ENCODE data around the gene LPAR2.

LPAR2 gene

GRCh38 chr19:19595171-19595701, 32.8 kb downstream of the LPAR2 start:
- no peak for DNase-seq

DNA sequence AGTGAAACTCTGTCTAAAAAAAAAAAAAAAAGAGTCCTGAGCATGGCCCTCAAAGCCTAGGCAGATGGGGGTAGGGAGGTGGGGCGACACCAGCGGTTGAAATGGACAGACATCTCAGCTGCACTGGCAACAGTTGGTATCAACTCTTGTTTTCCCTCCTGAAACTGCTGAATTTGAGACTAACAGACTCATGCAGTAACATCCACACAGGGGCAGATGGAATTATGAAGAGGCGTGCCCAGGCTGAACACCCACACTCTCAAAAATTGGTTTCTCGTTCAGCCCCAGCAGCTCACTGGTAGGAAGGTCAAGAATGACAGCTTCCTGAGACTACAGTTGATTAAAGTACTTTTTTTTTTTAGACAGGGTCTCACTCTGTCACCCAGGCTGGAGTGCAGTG, 33.6 kb downstream of the LPAR2 start:
- DNase-seq = no peak

- no peak for DNase-seq
Measured at GRCh38 chr19:19592690-19593089, 35.3 kb downstream of the LPAR2 start.

DNA sequence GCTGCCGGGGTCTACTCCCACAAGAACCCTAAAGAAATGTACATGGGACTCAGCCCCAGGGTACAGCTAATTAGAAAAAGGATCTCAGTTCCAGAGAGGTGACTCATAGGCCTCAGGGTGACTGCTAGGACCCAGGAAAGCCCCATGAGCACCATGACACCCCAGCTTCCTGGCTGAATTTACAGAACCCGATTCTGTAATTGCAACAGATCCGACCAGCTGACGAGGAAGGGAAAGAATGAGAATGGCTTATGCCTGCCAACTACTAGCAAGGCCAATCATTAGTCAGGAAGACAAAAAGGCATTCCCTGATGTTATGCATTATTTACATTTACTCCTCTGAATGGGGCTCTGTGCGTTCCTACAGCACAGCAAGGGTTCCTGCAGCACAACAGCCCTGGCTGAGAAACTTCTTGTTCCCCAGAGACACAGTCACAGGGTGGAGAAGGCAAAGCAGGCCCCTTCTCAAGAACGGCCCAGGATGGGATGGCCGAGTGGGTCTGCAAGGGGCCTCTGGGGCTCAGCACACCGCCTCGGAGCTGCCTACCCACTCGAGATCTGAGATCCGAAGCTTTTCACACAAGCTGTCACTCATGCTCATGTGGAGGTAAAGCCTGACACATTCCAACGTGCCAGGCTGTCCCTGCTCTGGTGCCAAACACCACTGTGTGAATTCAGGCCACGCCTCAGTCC, 36.7 kb downstream of the LPAR2 start:
- no peak for DNase-seq

GRCh38 chr19:19588546-19588945, 39.5 kb downstream of the LPAR2 start:
- DNase-seq = no peak

- no peak for DNase-seq
Measured at GRCh38 chr19:19587771-19588170, 40.2 kb downstream of the LPAR2 start.

DNA sequence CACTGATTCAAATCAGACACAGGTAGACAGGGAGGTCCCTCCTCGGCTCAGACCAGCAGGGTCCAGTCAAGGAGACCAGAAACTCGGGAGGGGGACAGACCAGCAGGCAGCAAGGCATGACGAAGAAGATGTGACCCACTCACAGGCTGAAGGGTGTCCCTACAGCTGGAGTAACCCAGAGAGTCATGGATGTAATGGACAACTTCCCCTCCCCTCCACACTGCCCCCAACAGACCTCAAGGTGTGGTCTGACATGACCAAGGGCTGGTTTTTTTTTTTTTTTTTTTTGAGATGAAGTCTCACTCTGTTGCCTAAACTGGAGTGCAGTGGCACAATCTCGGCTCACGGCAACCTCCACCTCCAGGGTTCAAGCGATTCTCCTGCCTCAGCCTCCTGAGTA, 43.7 kb downstream of the LPAR2 start:
- DNase-seq = no peak

GRCh38 chr19:19582471-19582870, 45.5 kb downstream of the LPAR2 start:
- no peak for DNase-seq

DNA sequence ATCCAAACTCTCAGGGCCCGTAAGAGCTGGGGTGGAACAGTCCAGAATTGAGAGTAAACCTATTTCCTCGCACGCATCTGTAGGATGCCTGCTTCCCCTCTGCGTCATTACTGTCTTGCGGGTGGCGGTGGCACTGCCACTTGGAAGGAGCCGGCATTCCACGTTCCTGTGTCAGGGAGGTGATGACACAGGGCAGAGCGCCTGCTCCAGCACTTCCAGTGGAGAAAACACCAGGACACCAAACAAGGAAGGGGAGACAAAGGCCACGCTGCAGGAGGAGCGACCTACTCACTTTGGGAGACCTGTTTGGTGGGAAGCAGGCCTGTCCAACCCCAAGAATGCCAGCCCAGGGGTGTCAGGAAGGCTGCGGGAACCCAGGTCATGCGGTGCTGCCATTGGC, 46.6 kb downstream of the LPAR2 start:
- no peak for DNase-seq

DNA sequence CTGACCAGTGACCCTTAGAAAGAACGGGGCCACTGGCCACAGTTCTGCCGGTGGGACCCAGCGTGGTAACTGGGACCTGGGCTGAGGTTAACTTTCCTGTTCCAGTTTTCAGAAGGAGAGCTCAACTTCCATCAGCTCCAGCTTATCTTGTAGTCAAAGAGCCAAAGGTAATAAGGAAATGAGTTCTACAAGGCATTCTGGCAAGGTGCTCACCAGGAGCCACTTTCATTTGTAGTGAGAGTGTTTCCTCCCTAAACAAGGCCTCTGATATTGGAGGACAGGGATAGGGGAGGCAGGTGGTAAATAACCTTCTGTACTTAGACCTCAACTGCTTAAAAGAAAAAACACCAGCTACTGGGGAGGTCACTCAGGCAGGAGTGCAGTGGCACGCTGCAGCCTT, 47.6 kb downstream of the LPAR2 start:
- DNase-seq = no peak

DNA sequence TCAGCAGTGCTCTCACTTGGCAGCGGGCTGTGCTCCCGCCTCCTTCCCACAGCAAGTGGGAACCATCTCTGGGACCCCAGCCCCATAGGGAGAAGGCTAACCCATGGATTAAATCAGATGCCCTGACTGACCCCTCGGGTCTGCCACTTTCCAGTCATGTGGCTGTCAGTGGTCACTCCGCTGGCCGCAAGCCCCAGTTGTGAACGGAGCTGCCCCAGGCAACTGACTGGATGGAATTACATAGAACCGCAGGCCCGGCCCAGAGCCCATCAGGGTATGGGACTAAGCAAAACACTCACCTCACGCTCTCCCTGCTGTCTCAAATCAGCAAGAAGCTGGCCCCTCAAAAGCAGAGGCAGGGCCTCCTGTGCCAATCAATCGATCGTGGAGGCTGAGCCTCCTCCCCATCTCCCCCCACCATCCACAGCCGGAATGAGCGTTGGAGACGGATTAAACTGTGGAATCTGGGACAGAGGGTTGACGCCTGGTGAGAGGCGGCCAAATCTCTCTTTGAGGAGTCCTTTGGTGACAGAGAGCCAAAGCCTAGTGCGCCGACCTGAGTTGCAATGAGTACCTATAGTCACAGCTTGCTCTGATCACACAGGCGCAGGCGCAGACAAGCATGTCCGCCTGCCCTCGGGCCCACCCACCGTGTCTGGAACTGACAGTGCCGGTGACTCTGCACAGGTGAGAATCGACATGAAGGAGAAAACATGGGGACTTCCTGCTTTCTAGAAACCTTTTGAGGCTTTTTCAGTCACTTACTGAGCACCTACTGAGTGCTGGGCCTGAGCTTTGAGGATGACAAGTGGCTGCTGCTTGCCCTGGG, 48.3 kb downstream of the LPAR2 start:
- DNase-seq = no peak

DNA sequence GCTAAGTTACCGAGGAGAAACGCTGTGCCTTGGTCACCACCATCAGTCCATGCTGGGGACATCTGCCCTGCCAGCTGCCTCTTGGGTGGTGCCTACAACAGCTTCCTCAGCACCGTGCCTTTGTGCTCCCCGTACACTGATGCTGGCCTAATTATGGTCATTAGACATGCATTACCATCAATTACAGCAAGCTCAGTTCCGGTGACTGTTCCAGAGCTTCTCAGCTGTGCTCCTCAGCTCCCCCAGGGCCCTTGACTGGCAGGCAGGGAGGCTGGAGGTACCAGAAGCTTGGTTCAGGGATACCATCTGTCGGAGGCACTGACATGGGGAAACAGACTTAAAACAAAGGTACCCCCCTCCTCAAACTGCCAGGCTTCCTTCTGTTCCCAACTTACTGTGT, 49.8 kb downstream of the LPAR2 start:
- DNase-seq = no peak

GRCh38 chr19:19575411-19575810, 52.6 kb downstream of the LPAR2 start:
- DNase-seq = no peak

All from effector CD8-positive, alpha-beta T cell (primary cell).